ENCODE results near the gene GMFB.

GRCh38 chr14:54501480-54501879, 12.7 kb upstream of the GMFB start:
- TF ChIP-seq POLR2AphosphoS5 (IDR thresholded peaks at IDR 0.05; ENCODE audit: low read depth), result no peak
- no peak for TF ChIP-seq JUNB (IDR thresholded peaks at IDR 0.05; ENCODE audit: unreplicated experiment)
- no peak for TF ChIP-seq EZH2 (IDR thresholded peaks at IDR 0.05; ENCODE audit: low read depth, unreplicated experiment)
- TF ChIP-seq, protein P1, sequence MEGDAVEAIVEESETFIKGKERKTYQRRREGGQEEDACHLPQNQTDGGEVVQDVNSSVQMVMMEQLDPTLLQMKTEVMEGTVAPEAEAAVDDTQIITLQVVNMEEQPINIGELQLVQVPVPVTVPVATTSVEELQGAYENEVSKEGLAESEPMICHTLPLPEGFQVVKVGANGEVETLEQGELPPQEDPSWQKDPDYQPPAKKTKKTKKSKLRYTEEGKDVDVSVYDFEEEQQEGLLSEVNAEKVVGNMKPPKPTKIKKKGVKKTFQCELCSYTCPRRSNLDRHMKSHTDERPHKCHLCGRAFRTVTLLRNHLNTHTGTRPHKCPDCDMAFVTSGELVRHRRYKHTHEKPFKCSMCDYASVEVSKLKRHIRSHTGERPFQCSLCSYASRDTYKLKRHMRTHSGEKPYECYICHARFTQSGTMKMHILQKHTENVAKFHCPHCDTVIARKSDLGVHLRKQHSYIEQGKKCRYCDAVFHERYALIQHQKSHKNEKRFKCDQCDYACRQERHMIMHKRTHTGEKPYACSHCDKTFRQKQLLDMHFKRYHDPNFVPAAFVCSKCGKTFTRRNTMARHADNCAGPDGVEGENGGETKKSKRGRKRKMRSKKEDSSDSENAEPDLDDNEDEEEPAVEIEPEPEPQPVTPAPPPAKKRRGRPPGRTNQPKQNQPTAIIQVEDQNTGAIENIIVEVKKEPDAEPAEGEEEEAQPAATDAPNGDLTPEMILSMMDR (conservative IDR thresholded peaks at IDR 0.05; ENCODE audit: low read depth in 2 of 2), result no peak
- TF ChIP-seq, protein P2, sequence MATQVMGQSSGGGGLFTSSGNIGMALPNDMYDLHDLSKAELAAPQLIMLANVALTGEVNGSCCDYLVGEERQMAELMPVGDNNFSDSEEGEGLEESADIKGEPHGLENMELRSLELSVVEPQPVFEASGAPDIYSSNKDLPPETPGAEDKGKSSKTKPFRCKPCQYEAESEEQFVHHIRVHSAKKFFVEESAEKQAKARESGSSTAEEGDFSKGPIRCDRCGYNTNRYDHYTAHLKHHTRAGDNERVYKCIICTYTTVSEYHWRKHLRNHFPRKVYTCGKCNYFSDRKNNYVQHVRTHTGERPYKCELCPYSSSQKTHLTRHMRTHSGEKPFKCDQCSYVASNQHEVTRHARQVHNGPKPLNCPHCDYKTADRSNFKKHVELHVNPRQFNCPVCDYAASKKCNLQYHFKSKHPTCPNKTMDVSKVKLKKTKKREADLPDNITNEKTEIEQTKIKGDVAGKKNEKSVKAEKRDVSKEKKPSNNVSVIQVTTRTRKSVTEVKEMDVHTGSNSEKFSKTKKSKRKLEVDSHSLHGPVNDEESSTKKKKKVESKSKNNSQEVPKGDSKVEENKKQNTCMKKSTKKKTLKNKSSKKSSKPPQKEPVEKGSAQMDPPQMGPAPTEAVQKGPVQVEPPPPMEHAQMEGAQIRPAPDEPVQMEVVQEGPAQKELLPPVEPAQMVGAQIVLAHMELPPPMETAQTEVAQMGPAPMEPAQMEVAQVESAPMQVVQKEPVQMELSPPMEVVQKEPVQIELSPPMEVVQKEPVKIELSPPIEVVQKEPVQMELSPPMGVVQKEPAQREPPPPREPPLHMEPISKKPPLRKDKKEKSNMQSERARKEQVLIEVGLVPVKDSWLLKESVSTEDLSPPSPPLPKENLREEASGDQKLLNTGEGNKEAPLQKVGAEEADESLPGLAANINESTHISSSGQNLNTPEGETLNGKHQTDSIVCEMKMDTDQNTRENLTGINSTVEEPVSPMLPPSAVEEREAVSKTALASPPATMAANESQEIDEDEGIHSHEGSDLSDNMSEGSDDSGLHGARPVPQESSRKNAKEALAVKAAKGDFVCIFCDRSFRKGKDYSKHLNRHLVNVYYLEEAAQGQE (IDR thresholded peaks at IDR 0.05; ENCODE audit: unreplicated experiment), result no peak
- TF ChIP-seq ZNF331 (CRISPR knock-in tag; IDR thresholded peaks at IDR 0.05; ENCODE audit: low read depth), result no peak
- no peak for TF ChIP-seq EZH2phosphoT487 (IDR thresholded peaks at IDR 0.05; ENCODE audit: unreplicated experiment)
- TF ChIP-seq CREB1 (CRISPR knock-in tag; IDR thresholded peaks at IDR 0.05; ENCODE audit: low read depth), result no peak
- TF ChIP-seq, protein P3, sequence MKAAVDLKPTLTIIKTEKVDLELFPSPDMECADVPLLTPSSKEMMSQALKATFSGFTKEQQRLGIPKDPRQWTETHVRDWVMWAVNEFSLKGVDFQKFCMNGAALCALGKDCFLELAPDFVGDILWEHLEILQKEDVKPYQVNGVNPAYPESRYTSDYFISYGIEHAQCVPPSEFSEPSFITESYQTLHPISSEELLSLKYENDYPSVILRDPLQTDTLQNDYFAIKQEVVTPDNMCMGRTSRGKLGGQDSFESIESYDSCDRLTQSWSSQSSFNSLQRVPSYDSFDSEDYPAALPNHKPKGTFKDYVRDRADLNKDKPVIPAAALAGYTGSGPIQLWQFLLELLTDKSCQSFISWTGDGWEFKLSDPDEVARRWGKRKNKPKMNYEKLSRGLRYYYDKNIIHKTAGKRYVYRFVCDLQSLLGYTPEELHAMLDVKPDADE (IDR thresholded peaks at IDR 0.05), result no peak
- no peak for TF ChIP-seq ZNF462 (CRISPR knock-in tag; IDR thresholded peaks at IDR 0.05)
- no peak for TF ChIP-seq NANOG (IDR thresholded peaks at IDR 0.05; ENCODE audit: borderline replicate concordance)

Data from GM23338 (cell line).